Amniotic epithelial cell (primary cell): ENCODE measurements around the gene LIMS1.
"Not testable (repeated sequence)": the region's sequence is repeated elsewhere in the genome, so short reads cannot be mapped to it uniquely, and the experiment has no call there.

Experiments used
- DNase-seq: peaks from one replicate; pipeline ENCODE4 v3.0.0-alpha.2; 2010; ENCODE audit warnings: low read depth

LIMS1 gene

GRCh38 chr2:108634576-108635160 lies 100.4 kb downstream of the LIMS1 start:
- DNase-seq: no peak

- DNase-seq: no peak
These were observed 101.5 kb downstream of the LIMS1 start for GRCh38 chr2:108635630-108636354.

- peak; percentile 99 for DNase-seq
These were observed 103.0 kb downstream of the LIMS1 start for GRCh38 chr2:108637304-108637669.

GRCh38 chr2:108640731-108641130 lies 106.5 kb downstream of the LIMS1 start:
- DNase-seq: peak; percentile 94

- DNase-seq: no peak
These were observed 107.5 kb downstream of the LIMS1 start for GRCh38 chr2:108641756-108642155.

- DNase-seq: no peak
These were observed 109.1 kb downstream of the LIMS1 start for GRCh38 chr2:108643261-108643849.

- DNase-seq: not testable (repeated sequence)
These were observed 109.6 kb downstream of the LIMS1 start for GRCh38 chr2:108643862-108644261.

GRCh38 chr2:108644446-108644845 lies 110.2 kb downstream of the LIMS1 start:
- DNase-seq: not testable (repeated sequence)

- not testable (repeated sequence) for DNase-seq
These were observed 114.5 kb downstream of the LIMS1 start for GRCh38 chr2:108648796-108649195.

- DNase-seq: not testable (repeated sequence)
These were observed 116.2 kb downstream of the LIMS1 start for GRCh38 chr2:108650465-108650864.

GRCh38 chr2:108651468-108651867 lies 117.2 kb downstream of the LIMS1 start:
- DNase-seq: not testable (repeated sequence)

- DNase-seq: peak; percentile 96
These were observed 118.1 kb downstream of the LIMS1 start for GRCh38 chr2:108652187-108652931.

GRCh38 chr2:108653425-108653824 lies 119.2 kb downstream of the LIMS1 start:
- not testable (repeated sequence) for DNase-seq

GRCh38 chr2:108653849-108654248 lies 119.6 kb downstream of the LIMS1 start:
- DNase-seq: peak; percentile 80

- peak; percentile 80 for DNase-seq
These were observed 120.4 kb downstream of the LIMS1 start for GRCh38 chr2:108654521-108655125.

GRCh38 chr2:108655270-108655669 lies 121.0 kb downstream of the LIMS1 start:
- not testable (repeated sequence) for DNase-seq

- DNase-seq: not testable (repeated sequence)
These were observed 122.0 kb downstream of the LIMS1 start for GRCh38 chr2:108656282-108656681.

- DNase-seq: not testable (repeated sequence)
These were observed 123.2 kb downstream of the LIMS1 start for GRCh38 chr2:108657517-108657916.

- DNase-seq: not testable (repeated sequence)
These were observed 124.3 kb downstream of the LIMS1 start for GRCh38 chr2:108658553-108658952.

- DNase-seq: not testable (repeated sequence)
These were observed 127.2 kb downstream of the LIMS1 start for GRCh38 chr2:108661493-108661892.

GRCh38 chr2:108662207-108662612 lies 127.9 kb downstream of the LIMS1 start:
- DNase-seq: peak; percentile 86

GRCh38 chr2:108663346-108663745 lies 129.1 kb downstream of the LIMS1 start:
- DNase-seq: not testable (repeated sequence)
